Esophagus muscularis mucosa (tissue), 4 donors: ENCODE results near the gene TATDN2. TPM values are rescaled to one million over a fixed set of nuclear protein-coding genes. Genes with fewer than 3 reads are reported as not detected.

Experiments used
- DNase-seq: peaks from one replicate; pipeline ENCODE4 v3.0.0-alpha.2; 2017; ENCODE audit errors: extremely low spot score
- H3K27ac ChIP-seq, 4 donors: fragments of 200-600 bp; sonication (generic); replicated peaks in 1 of 4; 1 replicate in 3 of 4; 2 replicates in 1 of 4; pipeline ENCODE4 v1.5.1; 2016 to 2019; ENCODE audit warnings: mild to moderate bottlenecking in 1 of 4
- H3K27me3 ChIP-seq, 4 donors: fragments of 200-600 bp; sonication (generic); one replicate each; pipeline versions ENCODE4 v1.5.1 to v1.6.0; 2016 to 2019
- H3K36me3 ChIP-seq, 4 donors: fragments of 200-600 bp; sonication (generic); one replicate each; pipeline ENCODE4 v1.5.1; 2016 to 2019
- H3K4me1 ChIP-seq, 4 donors: fragments of 200-600 bp; sonication (generic); one replicate each; pipeline ENCODE4 v1.5.1; 2016 to 2019
- H3K4me3 ChIP-seq, 4 donors: fragments of 200-600 bp; sonication (generic); 1 replicate in 2 of 4; 2 replicates in 2 of 4; pipeline ENCODE4 v1.5.1; 2016 to 2019; ENCODE audit warnings: mild to moderate bottlenecking in 4 of 4, moderate library complexity in 1 of 4
- H3K9me3 ChIP-seq, 4 donors: fragments of 200-600 bp; sonication (generic); 1 replicate in 3 of 4; 2 replicates in 1 of 4; pipeline ENCODE4 v1.5.1; 2016 to 2019
- CTCF ChIP-seq, 3 experiments: fragments of 200-600 bp in 2 of 3; fragments of 450-650 bp in 1 of 3; sonication (generic) in 2 of 3; IDR thresholded peaks; one replicate each; pipeline ENCODE4 v1.5.1; 2017 to 2019; ENCODE audit warnings: antibody characterized with exemption in 3 of 3, mild to moderate bottlenecking in 2 of 3, moderate library complexity in 1 of 3
- EP300 ChIP-seq: sonication (generic); formaldehyde crosslinking; IDR thresholded peaks from one replicate; pipeline ENCODE4 v1.6.1; 2017; ENCODE audit warnings: antibody characterized with exemption
- POLR2A ChIP-seq: fragments of 450-650 bp; IDR thresholded peaks from one replicate; pipeline ENCODE4 v1.6.1; 2017; ENCODE audit warnings: antibody characterized with exemption, moderate library complexity, mild to moderate bottlenecking, low read depth
- POLR2AphosphoS5 ChIP-seq, 2 donors: sonication (generic); formaldehyde crosslinking; IDR thresholded peaks; one replicate each; pipeline ENCODE4 v1.6.1; 2017; ENCODE audit warnings: antibody characterized with exemption in 2 of 2
- WGBS: methylation state at CpG from one replicate; pipeline ENCODE4 v1.1.5; 2018; 5-methylcytosine and 5-hydroxymethylcytosine counted together
- intact Hi-C: fragments of 100-400 bp; cut with DNase I; formaldehyde crosslinking; loops from one replicate; pipeline ENCODE4 v1.15.1; 2023
- total RNA-seq, 4 donors: library from RNA; depleted of rRNA; stranded (reverse); fragments of >200 nt; gene quantifications; one replicate each; pipeline versions ENCODE4 v1.1.0 to v1.2.1, GENCODE V29; 2016

TATDN2 gene
- total RNA-seq, 4 donors from 2014 or later = 15.0 to 24.6 (median 16.7) TPM

- no peaks in the 10 kb centered on the region for H3K27me3 ChIP-seq
- intact Hi-C loops = no loop called here
- no peak for DNase-seq
- 89% methylated on average over 12 of the region's 12 CpGs for WGBS
- peaks cover 0 to 84% (median 60%) of the 10 kb centered on the region in 4 donors for H3K36me3 ChIP-seq
- peaks cover 0 to 12% (median 5%) of the 10 kb centered on the region in 4 donors for H3K4me1 ChIP-seq
- H3K9me3 ChIP-seq = no peaks in the 10 kb centered on the region
- H3K27ac ChIP-seq = no peak overlapping the region
- TF ChIP-seq POLR2A (no peak), CTCF (IDR thresholded peaks at IDR 0.05) (no peak), POLR2AphosphoS5 (IDR thresholded peaks at IDR 0.05) (no peak), EP300 (no peak)
- H3K4me3 ChIP-seq = no peak overlapping the region
These were observed 39.8 kb downstream of the TATDN2 start for GRCh38 chr3:10287936-10288574.

GRCh38 chr3:10288575-10288960, 40.3 kb downstream of the TATDN2 start:
- intact Hi-C loops = no loop called here
- H3K27me3 ChIP-seq = no peaks in the 10 kb centered on the region
- no peak overlapping the region for H3K4me3 ChIP-seq
- no peak for DNase-seq
- H3K27ac ChIP-seq = no peak overlapping the region
- 97% methylated on average over 11 of the region's 11 CpGs for WGBS
- peaks cover 0 to 80% (median 57%) of the 10 kb centered on the region in 4 donors for H3K36me3 ChIP-seq
- H3K9me3 ChIP-seq = no peaks in the 10 kb centered on the region
- peaks cover 0 to 9% (median 4%) of the 10 kb centered on the region in 4 donors for H3K4me1 ChIP-seq
- no peak for TF ChIP-seq POLR2AphosphoS5 (IDR thresholded peaks at IDR 0.05)
- no peak for TF ChIP-seq POLR2A
- no peak for TF ChIP-seq EP300
- TF ChIP-seq CTCF (IDR thresholded peaks at IDR 0.05) = no peak

- no peak for DNase-seq
- Histone ChIP-seq H3K4me3 (no peak overlapping the region), H3K27me3 (no peaks in the 10 kb centered on the region), H3K27ac (no peak overlapping the region), H3K4me1 (peaks cover 0 to 7% (median 3%) of the 10 kb centered on the region in 4 donors), H3K9me3 (no peaks in the 10 kb centered on the region), H3K36me3 (peaks cover 0 to 78% (median 55%) of the 10 kb centered on the region in 4 donors)
- intact Hi-C loops = no loop called here
- TF ChIP-seq CTCF (IDR thresholded peaks at IDR 0.05) (no peak), POLR2AphosphoS5 (IDR thresholded peaks at IDR 0.05) (no peak), EP300 (no peak), POLR2A (no peak)
- 86% methylated on average over 9 of the region's 9 CpGs for WGBS
These were observed 40.8 kb downstream of the TATDN2 start for GRCh38 chr3:10289077-10289476.

- no peaks in the 10 kb centered on the region for H3K9me3 ChIP-seq
- no peaks in the 10 kb centered on the region for H3K27me3 ChIP-seq
- no peak overlapping the region for H3K4me3 ChIP-seq
- H3K27ac ChIP-seq = no peak overlapping the region
- TF ChIP-seq EP300 = no peak
- no peak for TF ChIP-seq POLR2AphosphoS5 (IDR thresholded peaks at IDR 0.05)
- no peak for TF ChIP-seq CTCF (IDR thresholded peaks at IDR 0.05)
- TF ChIP-seq POLR2A = no peak
- WGBS = 87% methylated on average over 8 of the region's 9 CpGs
- no peak for DNase-seq
- H3K4me1 ChIP-seq = peaks cover 0 to 7% (median 3%) of the 10 kb centered on the region in 4 donors
- intact Hi-C loops = no loop called here
- H3K36me3 ChIP-seq = peaks cover 0 to 77% (median 55%) of the 10 kb centered on the region in 4 donors
These were observed 41.6 kb downstream of the TATDN2 start for GRCh38 chr3:10289787-10290355.
